Smooth muscle cell of trachea (primary cell): ENCODE results near the gene ADGRF1. TPM values are rescaled to one million over a fixed set of nuclear protein-coding genes. Genes with fewer than 3 reads are reported as not detected.

Experiments
- total RNA-seq: library from RNA; depleted of rRNA; stranded (reverse); fragments of >200 nt; gene quantifications from 2 replicates; pipeline ENCODE4 v1.2.1, GENCODE V29; 2014

ADGRF1 gene
- total RNA-seq, result not detected in 2 replicates

GRCh38 chr6:47042275-47042791, at the start of gene ADGRF1:
Gene ADGRF1 (minus strand): TSS chr6:47042332. CDS start chr6:47029061, 13,271 bp downstream.

Other genes starting within 250 kb of the ADGRF1 start
- not detected in 2 replicates for gene MEP1A, start 248.9 kb downstream of the ADGRF1 start, total RNA-seq
- under 0.01 and 0.15 TPM in 2 replicates for gene ADGRF5, start 120.4 kb downstream of the ADGRF1 start, total RNA-seq